ENCODE data around the gene NRXN3.

DNA sequence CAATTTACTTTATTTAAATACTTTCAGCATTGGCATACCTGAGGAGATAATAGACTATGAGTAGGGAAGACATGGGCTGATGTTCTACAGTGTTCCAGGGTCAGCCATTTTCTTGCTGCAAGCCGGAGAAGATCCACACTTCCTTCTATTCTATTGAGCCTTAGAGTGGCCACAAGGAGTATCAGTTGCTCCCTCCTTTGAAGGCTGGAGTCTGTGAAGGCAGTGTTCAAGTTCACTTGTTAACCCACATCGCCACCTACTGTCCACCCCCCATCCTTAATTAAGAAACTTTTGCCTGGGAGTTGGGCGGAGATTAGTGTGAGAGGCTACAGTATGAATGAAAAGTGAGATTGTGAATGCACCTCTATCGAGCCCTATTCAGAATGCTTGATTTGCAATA is 666.6 kb downstream of the NRXN3 start:
- TF ChIP-seq, protein P1, sequence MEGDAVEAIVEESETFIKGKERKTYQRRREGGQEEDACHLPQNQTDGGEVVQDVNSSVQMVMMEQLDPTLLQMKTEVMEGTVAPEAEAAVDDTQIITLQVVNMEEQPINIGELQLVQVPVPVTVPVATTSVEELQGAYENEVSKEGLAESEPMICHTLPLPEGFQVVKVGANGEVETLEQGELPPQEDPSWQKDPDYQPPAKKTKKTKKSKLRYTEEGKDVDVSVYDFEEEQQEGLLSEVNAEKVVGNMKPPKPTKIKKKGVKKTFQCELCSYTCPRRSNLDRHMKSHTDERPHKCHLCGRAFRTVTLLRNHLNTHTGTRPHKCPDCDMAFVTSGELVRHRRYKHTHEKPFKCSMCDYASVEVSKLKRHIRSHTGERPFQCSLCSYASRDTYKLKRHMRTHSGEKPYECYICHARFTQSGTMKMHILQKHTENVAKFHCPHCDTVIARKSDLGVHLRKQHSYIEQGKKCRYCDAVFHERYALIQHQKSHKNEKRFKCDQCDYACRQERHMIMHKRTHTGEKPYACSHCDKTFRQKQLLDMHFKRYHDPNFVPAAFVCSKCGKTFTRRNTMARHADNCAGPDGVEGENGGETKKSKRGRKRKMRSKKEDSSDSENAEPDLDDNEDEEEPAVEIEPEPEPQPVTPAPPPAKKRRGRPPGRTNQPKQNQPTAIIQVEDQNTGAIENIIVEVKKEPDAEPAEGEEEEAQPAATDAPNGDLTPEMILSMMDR (IDR thresholded peaks at IDR 0.05; ENCODE audit: insufficient read depth, low read length, poor library complexity, severe bottlenecking) = peak; percentile 31
- no peak for TF ChIP-seq EZH2phosphoT487 (conservative IDR thresholded peaks at IDR 0.05; ENCODE audit: low read length)
